B cell (primary cell): Measurements from ENCODE around the gene METTL27. TPM values are rescaled to one million over a fixed set of nuclear protein-coding genes. Genes with fewer than 3 reads are reported as not detected.

ENCODE experiments used
- ATAC-seq: fragments of 200-7000 bp; cut with Tn5 transposase; one replicate; pipeline ENCODE4 v1.10.0; 2021; ENCODE audit warnings: low read depth, mild to moderate bottlenecking, moderate number of reproducible peaks, moderate library complexity
- CTCF ChIA-PET: fragments of 350-600 bp; sonication (Branson Sonifier 250); formaldehyde crosslinking; loops from one replicate; lab custom pipeline; 2021; ENCODE audit warnings: antibody characterized with exemption, inconsistent platforms; lab: Charles Lee
- POLR2A ChIA-PET: fragments of 350-600 bp; sonication (Branson Sonifier 250); formaldehyde crosslinking; loops from one replicate; lab custom pipeline; 2021; ENCODE audit warnings: antibody characterized with exemption; lab: Charles Lee
- DNase-seq: peaks from one replicate; pipeline ENCODE4 v3.0.0; 2013
- H2AFZ ChIP-seq: 2 replicates; pipeline ENCODE4 v1.6.1; 2012; ENCODE audit warnings: mild to moderate bottlenecking, low read depth, low read length; ENCODE audit not compliant: insufficient read depth, poor library complexity, severe bottlenecking
- H3K27ac ChIP-seq, 2 donors: 1 replicate in 1 of 2; 2 replicates in 1 of 2; pipeline ENCODE4 v1.5.1; 2012 to 2013; ENCODE audit warnings: low read length in 2 of 2, mild to moderate bottlenecking in 2 of 2, moderate library complexity in 1 of 2
- H3K27me3 ChIP-seq, 4 experiments: fragments of 200-600 bp in 1 of 4; sonication (generic) in 1 of 4; replicated peaks in 1 of 4; 1 replicate in 2 of 4; 2 replicates in 2 of 4; pipeline versions ENCODE4 v1.6.1 to v1.7.0; 2013 to 2016; ENCODE audit warnings: low read length in 3 of 4, mild to moderate bottlenecking in 2 of 4, mixed read lengths in 1 of 4, moderate library complexity in 1 of 4; ENCODE audit not compliant: insufficient read depth in 4 of 4, control insufficient read depth in 3 of 4; ENCODE audit errors: control extremely low read depth in 1 of 4
- H3K36me3 ChIP-seq, 2 experiments: replicated peaks in 1 of 2; 1 replicate in 1 of 2; 2 replicates in 1 of 2; pipeline versions ENCODE4 v1.6.1 to v1.7.1; 2013; ENCODE audit warnings: low read length in 1 of 2; ENCODE audit not compliant: insufficient read depth in 2 of 2, control insufficient read depth in 1 of 2; ENCODE audit errors: control extremely low read depth in 1 of 2, extremely low read depth in 1 of 2
- H3K4me1 ChIP-seq, 2 donors: fragments of 200-600 bp in 1 of 2; sonication (generic) in 1 of 2; 1 replicate in 1 of 2; 2 replicates in 1 of 2; pipeline versions ENCODE4 v1.5.1 to v1.6.1; 2013 to 2017; ENCODE audit warnings: low read length in 2 of 2; ENCODE audit not compliant: control insufficient read depth in 2 of 2, insufficient read depth in 2 of 2
- H3K4me2 ChIP-seq: replicated peaks from 2 replicates; pipeline ENCODE3; 2012; ENCODE audit warnings: mild to moderate bottlenecking, low read depth, low read length; ENCODE audit not compliant: poor library complexity, severe bottlenecking
- H3K4me3 ChIP-seq, 5 experiments: fragments of 200-600 bp in 1 of 5; sonication (generic) in 1 of 5; 1 replicate in 3 of 5; 2 replicates in 2 of 5; pipeline versions ENCODE4 v1.5.1 to v1.7.0; 2011 to 2016; ENCODE audit warnings: low read length in 4 of 5, mild to moderate bottlenecking in 4 of 5, low read depth in 2 of 5, control low read depth in 1 of 5, moderate library complexity in 1 of 5; ENCODE audit not compliant: insufficient read depth in 1 of 5; ENCODE audit errors: control extremely low read depth in 1 of 5, extremely low read depth in 1 of 5
- H3K79me2 ChIP-seq: fragments of 200-600 bp; sonication (generic); one replicate; pipeline ENCODE4 v1.6.0; 2016; ENCODE audit warnings: low read length; ENCODE audit not compliant: control insufficient read depth, insufficient read depth
- H3K9ac ChIP-seq: fragments of 200-600 bp; sonication (generic); 2 replicates; pipeline ENCODE4 v1.6.1; 2017; ENCODE audit warnings: mild to moderate bottlenecking, low read length, moderate library complexity
- H3K9me3 ChIP-seq, 3 donors: one replicate each; pipeline versions ENCODE4 v1.6.1 to v1.7.1; 2013; ENCODE audit warnings: low read length in 2 of 3; ENCODE audit not compliant: control insufficient read depth in 2 of 3, insufficient read depth in 1 of 3; ENCODE audit errors: control extremely low read depth in 1 of 3
- H4K20me1 ChIP-seq: 2 replicates; pipeline ENCODE4 v1.6.0; 2012; ENCODE audit warnings: mild to moderate bottlenecking, low read length; ENCODE audit not compliant: insufficient read depth, control insufficient read depth, poor library complexity, severe bottlenecking
- H3K27ac Mint-ChIP-seq: one replicate; pipeline ENCODE4 v1.8.0; 2021; ENCODE audit warnings: mixed read lengths
- H3K27me3 Mint-ChIP-seq: one replicate; pipeline ENCODE4 v1.8.0; 2021; ENCODE audit warnings: mixed read lengths
- H3K4me1 Mint-ChIP-seq: one replicate; pipeline ENCODE4 v1.8.0; 2021; ENCODE audit warnings: mixed read lengths
- H3K4me3 Mint-ChIP-seq: one replicate; pipeline ENCODE4 v1.8.0; 2021; ENCODE audit warnings: mixed read lengths
- H3K9me3 Mint-ChIP-seq: one replicate; pipeline ENCODE4 v1.8.0; 2022; ENCODE audit warnings: mixed read lengths; ENCODE audit not compliant: insufficient read depth
- CTCF ChIP-seq: fragments of 200-600 bp; IDR thresholded peaks from one replicate; pipeline ENCODE4 v1.8.0; 2022; ENCODE audit warnings: antibody characterized with exemption, mild to moderate bottlenecking
- EZH2 ChIP-seq: IDR thresholded peaks from 2 replicates; pipeline ENCODE4 v1.6.1; 2012; ENCODE audit warnings: borderline replicate concordance, low read depth, mild to moderate bottlenecking, moderate library complexity, low read length; ENCODE audit not compliant: insufficient read depth, poor library complexity, severe bottlenecking
- WGBS: methylation state at CpG from one replicate; pipeline ENCODE4 v1.1.5; 2013; ENCODE audit warnings: missing lambda C conversion rate; ENCODE audit not compliant: insufficient coverage; 5-methylcytosine and 5-hydroxymethylcytosine counted together
- intact Hi-C: fragments of 100-400 bp; cut with micrococcal nuclease; formaldehyde crosslinking; loops from one replicate; pipeline ENCODE4 v1.10.0; 2022
- polyA plus RNA-seq: library from polyadenylated mRNA; depleted of rRNA; stranded (reverse); fragments of >200 nt; gene quantifications from 2 replicates; pipeline ENCODE4 v1.2.3, GENCODE V29; 2012
- total RNA-seq, 2 donors: library from RNA; stranded (reverse); fragments of 120-200 nt in 1 of 2; gene quantifications; 1 replicate in 1 of 2; 2 replicates in 1 of 2; pipeline versions ENCODE4 v1.2.3 to v1.2.4, GENCODE V29; 2013 to 2022

The METTL27 gene
- total and polyA plus RNA-seq, 2 donors (not counting 1 experiment from before 2014, with no cell fraction given) = 0.37 to 1.5 TPM

- Histone ChIP-seq H3K36me3 (no peaks in the 10 kb centered on the region), H3K9ac (no peak overlapping the region), H3K79me2 (no peaks in the 10 kb centered on the region), H3K27ac (no peak overlapping the region), H3K4me1 (no peaks in the 10 kb centered on the region), H4K20me1 (no peaks in the 10 kb centered on the region), H3K27me3 (no peaks in the 10 kb centered on the region), H3K9me3 (no peaks in the 10 kb centered on the region), H3K4me3 (no peak overlapping the region), H3K4me2 (no peak overlapping the region), H2AFZ (no peak overlapping the region)
- intact Hi-C loops = no loop called here
- H3K4me1 Mint-ChIP-seq = no peaks in the 10 kb centered on the region
- POLR2A ChIA-PET = no interaction called here
- no peak overlapping the region for H3K4me3 Mint-ChIP-seq
- CTCF ChIA-PET = interaction anchor here (1.2 kb wide), 1 partner anchor 16 kb away, joined by 5 read pairs; no protein-coding TSS in a partner anchor
- no peak for DNase-seq
- 89% methylated on average over 20 of the region's 20 CpGs for WGBS
- TF ChIP-seq CTCF (no peak), EZH2 (no peak)
- no peak overlapping the region for H3K27ac Mint-ChIP-seq
- no peaks in the 10 kb centered on the region for H3K27me3 Mint-ChIP-seq
- ATAC-seq = no peak
- H3K9me3 Mint-ChIP-seq = no peaks in the 10 kb centered on the region
Observed at GRCh38 chr7:73871163-73872011, 29.1 kb upstream of the METTL27 start.

- Mint-ChIP-seq H3K4me1 (no peaks in the 10 kb centered on the region), H3K27ac (no peak overlapping the region), H3K9me3 (no peaks in the 10 kb centered on the region), H3K27me3 (no peaks in the 10 kb centered on the region), H3K4me3 (no peak overlapping the region)
- WGBS = 84% methylated on average over 13 of the region's 15 CpGs
- Histone ChIP-seq H4K20me1 (no peaks in the 10 kb centered on the region), H2AFZ (no peak overlapping the region), H3K4me3 (no peak overlapping the region), H3K9ac (no peak overlapping the region), H3K27me3 (no peaks in the 10 kb centered on the region), H3K36me3 (no peaks in the 10 kb centered on the region), H3K27ac (no peak overlapping the region), H3K9me3 (no peaks in the 10 kb centered on the region), H3K4me2 (no peak overlapping the region), H3K79me2 (no peaks in the 10 kb centered on the region), H3K4me1 (no peaks in the 10 kb centered on the region)
- POLR2A ChIA-PET = no interaction called here
- CTCF ChIA-PET = interaction anchor here (1.2 kb wide), 1 partner anchor 15 kb away, joined by 5 read pairs; no protein-coding TSS in a partner anchor
- intact Hi-C loops = no loop called here
- no peak for TF ChIP-seq CTCF
- no peak for TF ChIP-seq EZH2
- DNase-seq (no peak), ATAC-seq (no peak)
Observed at GRCh38 chr7:73870041-73870492, 27.8 kb upstream of the METTL27 start.
